Measurements from ENCODE around the gene ZNF3.

ZNF3 gene

GRCh38 chr7:100118388-100119071, 37.0 kb upstream of the ZNF3 start:
- no peak for ATAC-seq
- TF ChIP-seq ZFP3 (CRISPR knock-in tag; IDR thresholded peaks at IDR 0.05) (peak; percentile 100), ZNF70 (CRISPR knock-in tag; IDR thresholded peaks at IDR 0.05) (no peak), CSRNP3 (CRISPR knock-in tag; IDR thresholded peaks at IDR 0.05) (no peak), ISL1 (CRISPR knock-in tag; IDR thresholded peaks at IDR 0.05) (no peak), ZNF8 (CRISPR knock-in tag; IDR thresholded peaks at IDR 0.05) (no peak)

DNA sequence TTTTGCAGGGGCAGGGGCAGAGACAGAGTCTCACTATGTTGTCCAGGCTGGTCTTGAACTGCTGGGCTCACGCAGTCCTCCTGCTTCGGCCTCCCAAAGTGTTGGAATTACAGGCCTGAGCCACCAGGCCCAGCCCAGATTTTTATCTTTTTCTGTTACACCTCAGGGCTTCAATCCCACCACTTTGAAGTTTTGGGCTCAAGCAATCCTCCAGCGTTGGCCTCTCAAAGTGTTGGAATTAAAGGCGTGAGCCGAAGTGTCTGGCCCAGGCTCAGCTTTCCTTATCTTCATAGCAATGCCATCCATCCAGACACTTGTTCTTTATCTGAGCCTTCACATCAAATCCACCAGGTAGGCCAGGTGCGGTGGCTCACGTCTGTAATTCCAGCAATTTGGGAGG, 33.5 kb upstream of the ZNF3 start:
- no peak for ATAC-seq
- no peak for TF ChIP-seq CREB5 (CRISPR knock-in tag; IDR thresholded peaks at IDR 0.05; ENCODE audit: low read depth)

DNA sequence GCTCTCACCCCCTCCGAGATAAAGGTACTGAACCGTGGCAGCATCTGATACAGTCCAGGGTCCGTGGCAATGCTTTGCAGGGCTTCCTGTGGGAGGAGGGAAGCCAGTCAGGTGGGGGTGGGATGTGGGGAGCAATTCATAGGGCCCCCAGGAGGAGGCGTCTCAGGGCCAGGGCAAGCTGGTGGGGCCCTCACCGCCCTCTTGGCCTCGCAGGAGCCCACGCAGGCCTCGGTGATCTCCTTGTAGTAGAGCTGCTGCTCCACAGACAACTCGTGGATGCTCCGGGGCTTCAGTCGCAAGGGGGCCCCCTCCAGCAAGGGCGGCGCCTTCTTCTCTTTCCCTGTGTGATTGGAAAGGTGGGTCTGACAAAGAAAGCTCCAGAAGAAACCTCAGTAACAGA, 30.4 kb upstream of the ZNF3 start:
- TF ChIP-seq, protein P1, sequence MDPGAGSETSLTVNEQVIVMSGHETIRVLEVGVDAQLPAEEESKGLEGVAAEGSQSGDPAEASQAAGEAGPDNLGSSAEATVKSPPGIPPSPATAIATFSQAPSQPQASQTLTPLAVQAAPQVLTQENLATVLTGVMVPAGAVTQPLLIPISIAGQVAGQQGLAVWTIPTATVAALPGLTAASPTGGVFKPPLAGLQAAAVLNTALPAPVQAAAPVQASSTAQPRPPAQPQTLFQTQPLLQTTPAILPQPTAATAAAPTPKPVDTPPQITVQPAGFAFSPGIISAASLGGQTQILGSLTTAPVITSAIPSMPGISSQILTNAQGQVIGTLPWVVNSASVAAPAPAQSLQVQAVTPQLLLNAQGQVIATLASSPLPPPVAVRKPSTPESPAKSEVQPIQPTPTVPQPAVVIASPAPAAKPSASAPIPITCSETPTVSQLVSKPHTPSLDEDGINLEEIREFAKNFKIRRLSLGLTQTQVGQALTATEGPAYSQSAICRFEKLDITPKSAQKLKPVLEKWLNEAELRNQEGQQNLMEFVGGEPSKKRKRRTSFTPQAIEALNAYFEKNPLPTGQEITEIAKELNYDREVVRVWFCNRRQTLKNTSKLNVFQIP (CRISPR knock-in tag; IDR thresholded peaks at IDR 0.05; ENCODE audit: borderline replicate concordance, low read depth), result no peak
- no peak for TF ChIP-seq ZC3H10 (CRISPR knock-in tag; IDR thresholded peaks at IDR 0.05)
- TF ChIP-seq PATZ1 (CRISPR knock-in tag; IDR thresholded peaks at IDR 0.05; ENCODE audit: borderline replicate concordance), result no peak
- TF ChIP-seq CREB5 (CRISPR knock-in tag; IDR thresholded peaks at IDR 0.05; ENCODE audit: low read depth), result no peak
- no peak for TF ChIP-seq ZFP30 (CRISPR knock-in tag; IDR thresholded peaks at IDR 0.05)
- TF ChIP-seq TSHZ2 (CRISPR knock-in tag; IDR thresholded peaks at IDR 0.05), result no peak
- no peak for TF ChIP-seq CSDC2 (CRISPR knock-in tag; IDR thresholded peaks at IDR 0.05)
- no peak for ATAC-seq

DNA sequence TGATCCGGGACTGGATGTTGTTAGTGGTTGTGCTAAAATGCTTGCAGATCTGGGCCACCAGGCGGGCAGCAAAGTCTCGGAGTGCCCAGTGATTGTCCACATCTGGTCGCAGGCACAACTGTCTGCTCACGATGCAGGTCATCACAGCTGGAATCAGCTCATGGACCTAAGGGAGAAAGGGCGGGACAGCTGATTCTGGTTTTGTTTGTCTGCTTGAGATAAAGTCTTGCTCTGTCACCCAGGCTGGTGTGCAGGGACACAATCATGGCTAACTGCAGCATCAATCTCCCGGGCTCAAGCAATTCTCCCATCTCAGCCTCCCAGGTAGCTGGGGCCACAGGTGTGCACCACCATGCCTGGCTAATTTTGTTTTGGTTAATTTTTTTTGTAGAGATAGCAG, 29.6 kb upstream of the ZNF3 start:
- no peak for TF ChIP-seq TOX (CRISPR knock-in tag; IDR thresholded peaks at IDR 0.05; ENCODE audit: borderline replicate concordance)
- TF ChIP-seq PATZ1 (CRISPR knock-in tag; IDR thresholded peaks at IDR 0.05; ENCODE audit: borderline replicate concordance), result no peak
- no peak for TF ChIP-seq GLIS3 (CRISPR knock-in tag; IDR thresholded peaks at IDR 0.05)
- no peak for TF ChIP-seq ZC3H10 (CRISPR knock-in tag; IDR thresholded peaks at IDR 0.05)
- no peak for TF ChIP-seq OSR1 (CRISPR knock-in tag; IDR thresholded peaks at IDR 0.05)
- no peak for TF ChIP-seq CREB5 (CRISPR knock-in tag; IDR thresholded peaks at IDR 0.05; ENCODE audit: low read depth)
- no peak for TF ChIP-seq CSRNP3 (CRISPR knock-in tag; IDR thresholded peaks at IDR 0.05)
- ATAC-seq, result no peak

All from SK-N-SH treated with all-trans-retinoic acid at 6 μM for 48 hours (cell line).